Measurements from ENCODE around the gene PALLD.

GRCh38 chr4:168693750-168694490 lies 197.1 kb downstream of the PALLD start:
- TF ChIP-seq CTCF (IDR thresholded peaks at IDR 0.05; ENCODE audit: borderline replicate concordance, extremely low read depth, low read length, poor library complexity, severe bottlenecking) (no peak), EZH2 (IDR thresholded peaks at IDR 0.05; ENCODE audit: borderline replicate concordance, low read depth, low read length, severe bottlenecking) (no peak)
